Gastroesophageal sphincter (tissue), 3 donors: ENCODE results near the gene TKT.

Experiments
- CTCF ChIP-seq, 4 experiments: fragments of 200-600 bp in 2 of 4; fragments of 450-650 bp in 2 of 4; sonication (generic) in 1 of 4; IDR thresholded peaks; one replicate each; pipeline ENCODE4 v1.5.1; 2017 to 2019; ENCODE audit warnings: antibody characterized with exemption in 4 of 4, mild to moderate bottlenecking in 2 of 4, moderate library complexity in 2 of 4
- POLR2A ChIP-seq, 2 donors: fragments of 450-650 bp; IDR thresholded peaks; one replicate each; pipeline ENCODE4 v1.6.1; 2017; ENCODE audit warnings: antibody characterized with exemption in 2 of 2, mild to moderate bottlenecking in 2 of 2, moderate library complexity in 1 of 2
- POLR2AphosphoS5 ChIP-seq: sonication (generic); formaldehyde crosslinking; IDR thresholded peaks from one replicate; pipeline ENCODE4 v1.6.1; 2017; ENCODE audit warnings: antibody characterized with exemption

DNA sequence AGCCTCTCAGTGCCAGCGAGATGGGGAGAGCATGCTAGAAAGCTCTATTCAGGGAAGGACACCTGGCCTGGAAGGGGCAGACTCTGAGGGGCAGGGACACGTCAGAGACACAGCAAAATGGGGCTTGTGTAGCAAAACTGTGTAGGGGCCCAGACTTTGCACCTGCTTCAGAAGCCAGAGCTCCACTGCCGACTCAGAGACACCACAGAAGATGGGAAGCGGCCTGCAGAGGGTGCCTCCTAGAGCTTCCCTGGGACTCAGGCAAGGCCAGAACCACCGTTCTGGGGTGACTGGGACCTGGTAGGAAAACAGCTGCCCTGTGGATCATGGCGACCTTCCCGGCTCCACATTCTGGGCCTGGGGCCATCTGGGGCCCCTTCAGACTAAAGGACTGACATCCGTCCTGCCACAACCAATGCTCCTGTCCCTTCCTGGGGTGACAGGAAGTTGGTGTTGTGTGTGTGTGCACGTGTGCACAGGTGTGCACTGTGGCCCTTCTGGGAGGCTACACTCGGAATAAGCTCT, 17.4 kb upstream of the TKT start:
- no peak for TF ChIP-seq CTCF (IDR thresholded peaks at IDR 0.05)
- no peak for TF ChIP-seq POLR2A (IDR thresholded peaks at IDR 0.05)
- TF ChIP-seq POLR2AphosphoS5 = no peak
